ENCODE measurements around the gene SKIL.

The SKIL gene

GRCh38 chr3:170386468-170386867, 29.0 kb downstream of the SKIL start:
- no peak for DNase-seq (ENCODE audit: low read depth in 2 of 3, low spot score in 1 of 3)

- DNase-seq (ENCODE audit: low read depth in 2 of 3, low spot score in 1 of 3): no peak
Observed at GRCh38 chr3:170387950-170388349, 30.4 kb downstream of the SKIL start.

- DNase-seq (ENCODE audit: low read depth in 2 of 3, low spot score in 1 of 3): no peak
Observed at GRCh38 chr3:170391108-170391507, 33.6 kb downstream of the SKIL start.

- no peak for DNase-seq (ENCODE audit: low read depth in 2 of 3, low spot score in 1 of 3)
Observed at GRCh38 chr3:170397685-170398084, 40.2 kb downstream of the SKIL start.

GRCh38 chr3:170405101-170405500, 47.6 kb downstream of the SKIL start:
- DNase-seq (ENCODE audit: low read depth in 2 of 3, low spot score in 1 of 3): no peak

GRCh38 chr3:170410428-170411029, 53.0 kb downstream of the SKIL start:
- no peak for DNase-seq (ENCODE audit: low read depth in 2 of 3, low spot score in 1 of 3)

DNA sequence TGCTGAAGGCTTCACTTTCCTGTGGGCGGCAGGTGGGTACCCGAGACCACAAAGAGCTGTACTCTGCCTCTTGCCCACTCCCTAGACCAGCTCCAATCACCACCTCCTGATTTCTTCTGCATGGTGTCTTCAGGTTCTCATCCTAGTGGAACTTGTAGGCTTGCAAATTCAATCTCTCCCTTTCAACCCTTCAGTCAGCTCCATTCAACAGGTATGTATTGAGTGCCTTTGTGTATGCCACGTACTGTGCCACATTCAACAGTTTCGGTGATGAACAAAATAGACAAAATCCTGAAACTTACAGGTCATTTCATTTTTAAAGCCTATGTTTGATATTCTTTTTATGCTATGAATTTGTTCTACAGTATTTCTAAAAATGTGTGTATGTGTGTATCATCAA, 55.8 kb downstream of the SKIL start:
- no peak for DNase-seq (ENCODE audit: low read depth in 2 of 3, low spot score in 1 of 3)

GRCh38 chr3:170414202-170414663, 56.7 kb downstream of the SKIL start:
- DNase-seq (ENCODE audit: low read depth in 2 of 3, low spot score in 1 of 3): peak; percentile 17 to 33 (median 21)

GRCh38 chr3:170417090-170417489, 59.6 kb downstream of the SKIL start:
- DNase-seq (ENCODE audit: low read depth in 2 of 3, low spot score in 1 of 3): no peak

DNA sequence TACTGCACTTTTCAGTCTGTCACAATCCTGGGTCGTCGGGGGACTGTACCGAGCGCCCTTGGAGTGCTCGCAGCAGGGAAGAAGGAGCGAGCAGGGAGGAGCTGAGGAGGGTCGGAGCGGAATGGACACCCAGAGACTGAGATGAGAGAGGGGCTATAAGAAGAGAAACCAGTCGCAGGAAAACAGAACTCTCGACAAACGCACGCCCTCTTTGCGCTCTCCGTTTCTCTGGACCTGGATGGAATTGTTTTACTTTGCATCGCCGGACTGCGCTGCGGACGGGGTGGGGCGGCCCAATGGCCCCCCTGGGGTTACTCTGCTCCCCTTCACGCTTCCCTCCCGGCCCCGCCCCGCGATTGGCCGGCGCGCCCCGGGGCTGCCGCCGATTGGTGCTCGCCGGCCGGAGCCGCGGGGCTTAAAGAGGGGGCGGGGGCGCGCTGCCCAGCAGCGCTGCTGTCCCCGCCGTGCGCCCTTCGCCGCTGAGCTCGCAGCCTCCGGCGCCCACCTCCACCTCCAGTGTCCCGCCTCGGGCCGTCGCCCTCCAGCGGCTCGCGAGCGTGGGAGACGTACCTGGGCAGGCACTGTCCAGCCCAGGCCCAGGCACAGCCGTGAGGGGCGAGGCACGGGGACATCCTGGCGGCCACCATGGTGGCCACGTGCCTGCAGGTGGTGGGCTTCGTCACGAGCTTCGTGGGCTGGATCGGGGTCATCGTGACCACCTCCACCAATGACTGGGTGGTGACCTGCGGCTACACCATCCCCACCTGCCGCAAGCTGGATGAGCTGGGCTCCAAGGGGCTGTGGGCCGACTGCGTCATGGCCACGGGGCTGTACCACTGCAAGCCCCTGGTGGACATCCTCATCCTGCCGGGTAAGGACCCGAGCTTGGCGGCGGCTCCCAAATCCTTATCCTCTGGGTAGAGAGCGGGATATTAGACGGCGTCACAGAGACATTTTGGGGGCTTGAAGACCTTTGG, 61.2 kb downstream of the SKIL start, which contains the start of gene CLDN11:
TSS of gene CLDN11 (plus strand) at position 447 of the 977 bp plus-strand sequence. CDS start at position 646, 199 bp downstream.
- DNase-seq (ENCODE audit: low read depth in 2 of 3, low spot score in 1 of 3): no peak

DNA sequence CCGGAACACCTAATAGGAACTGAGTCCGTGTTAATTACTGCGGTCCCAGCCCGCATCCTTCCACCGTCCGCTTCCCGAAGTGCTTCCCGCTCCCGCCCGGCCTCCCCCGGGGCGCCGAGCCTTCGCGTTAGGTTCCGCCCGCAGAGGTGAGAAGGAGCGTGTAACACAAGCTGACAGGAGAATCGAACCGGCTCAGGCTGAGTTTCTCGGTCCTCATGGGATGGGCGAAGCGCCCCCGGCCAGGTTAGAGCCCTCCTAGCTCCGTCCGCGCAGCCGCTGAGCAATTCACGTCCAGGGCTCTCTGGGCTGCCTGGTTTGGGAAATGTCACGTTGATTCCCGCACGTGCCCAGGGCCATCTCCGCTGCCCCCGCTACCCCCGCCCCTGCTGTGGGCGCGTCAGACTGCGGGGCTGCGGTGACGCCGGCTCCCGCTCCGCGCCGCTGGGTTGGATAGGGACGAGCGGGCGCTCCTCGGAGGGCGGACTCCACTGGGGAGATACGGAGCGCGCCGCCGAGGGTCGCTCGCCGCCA, 62.1 kb downstream of the SKIL start:
- no peak for DNase-seq (ENCODE audit: low read depth in 2 of 3, low spot score in 1 of 3)

- no peak for DNase-seq (ENCODE audit: low read depth in 2 of 3, low spot score in 1 of 3)
Observed at GRCh38 chr3:170420307-170420821, 62.8 kb downstream of the SKIL start.

GRCh38 chr3:170421111-170421641, 63.7 kb downstream of the SKIL start:
- no peak for DNase-seq (ENCODE audit: low read depth in 2 of 3, low spot score in 1 of 3)

DNA sequence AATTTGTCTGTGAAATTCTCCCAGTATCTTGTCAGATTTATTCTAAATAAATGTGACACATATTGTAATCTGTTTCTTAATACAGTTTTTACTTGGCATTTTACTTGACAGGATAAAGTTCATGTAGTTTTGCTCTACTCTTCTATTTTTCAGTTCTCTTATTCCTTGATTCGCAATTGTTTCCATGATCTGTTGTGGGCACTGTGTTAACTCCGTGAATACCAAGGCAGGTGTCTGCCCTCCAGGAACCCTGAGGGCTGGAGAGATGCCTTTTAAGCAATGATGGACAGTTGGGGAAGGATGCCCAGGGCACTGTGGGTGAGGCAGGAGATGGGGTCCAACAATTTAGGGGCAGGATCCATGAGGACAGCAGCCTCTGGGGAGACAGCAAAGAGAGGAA, 64.2 kb downstream of the SKIL start:
- DNase-seq (ENCODE audit: low read depth in 2 of 3, low spot score in 1 of 3): no peak

DNA sequence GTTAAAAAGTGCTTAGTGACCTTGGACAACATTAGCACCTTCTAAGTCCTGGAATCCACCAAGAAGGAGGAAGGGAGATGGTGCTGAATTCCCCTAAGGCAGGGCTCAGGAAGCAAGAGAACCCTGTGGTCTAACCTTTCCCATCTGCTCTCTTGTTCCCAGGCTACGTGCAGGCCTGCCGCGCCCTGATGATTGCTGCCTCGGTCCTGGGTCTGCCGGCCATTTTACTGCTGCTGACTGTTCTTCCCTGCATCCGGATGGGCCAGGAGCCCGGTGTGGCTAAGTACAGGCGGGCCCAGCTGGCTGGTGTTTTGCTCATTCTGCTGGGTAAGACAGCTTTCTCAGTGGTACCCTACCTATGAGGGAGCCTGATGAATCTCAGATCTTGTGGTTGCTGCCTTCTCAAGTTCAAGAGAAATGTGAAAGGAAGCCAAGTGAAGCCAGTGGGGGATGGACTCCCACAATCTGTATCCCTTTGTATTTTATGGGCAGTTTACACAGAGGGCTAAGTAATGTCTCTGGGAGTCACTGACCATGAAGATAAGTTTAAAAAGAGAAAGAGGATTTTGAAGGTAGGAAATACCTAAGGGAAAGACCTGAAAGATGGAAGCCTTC, 65.6 kb downstream of the SKIL start:
- no peak for DNase-seq (ENCODE audit: low read depth in 2 of 3, low spot score in 1 of 3)

DNA sequence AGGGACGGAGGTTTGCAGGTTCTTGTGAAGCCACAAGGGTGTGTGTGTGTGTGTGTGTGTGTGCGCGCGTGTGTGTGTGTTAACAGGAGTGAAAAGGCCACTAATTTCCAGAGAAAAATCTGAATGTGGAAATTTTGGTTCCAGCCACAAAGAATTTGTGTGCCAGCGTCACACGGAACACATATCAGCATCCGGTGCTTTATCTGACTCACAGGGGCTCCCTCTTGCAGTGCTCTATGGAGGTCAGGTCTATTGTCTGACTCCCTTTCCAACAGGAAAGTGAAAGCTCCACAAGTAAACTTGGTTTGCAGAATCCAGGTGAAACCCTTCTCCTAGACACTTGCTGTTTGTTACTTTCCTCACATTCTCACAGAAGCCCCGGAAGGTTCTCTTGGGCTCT, 67.4 kb downstream of the SKIL start:
- no peak for DNase-seq (ENCODE audit: low read depth in 2 of 3, low spot score in 1 of 3)

DNA sequence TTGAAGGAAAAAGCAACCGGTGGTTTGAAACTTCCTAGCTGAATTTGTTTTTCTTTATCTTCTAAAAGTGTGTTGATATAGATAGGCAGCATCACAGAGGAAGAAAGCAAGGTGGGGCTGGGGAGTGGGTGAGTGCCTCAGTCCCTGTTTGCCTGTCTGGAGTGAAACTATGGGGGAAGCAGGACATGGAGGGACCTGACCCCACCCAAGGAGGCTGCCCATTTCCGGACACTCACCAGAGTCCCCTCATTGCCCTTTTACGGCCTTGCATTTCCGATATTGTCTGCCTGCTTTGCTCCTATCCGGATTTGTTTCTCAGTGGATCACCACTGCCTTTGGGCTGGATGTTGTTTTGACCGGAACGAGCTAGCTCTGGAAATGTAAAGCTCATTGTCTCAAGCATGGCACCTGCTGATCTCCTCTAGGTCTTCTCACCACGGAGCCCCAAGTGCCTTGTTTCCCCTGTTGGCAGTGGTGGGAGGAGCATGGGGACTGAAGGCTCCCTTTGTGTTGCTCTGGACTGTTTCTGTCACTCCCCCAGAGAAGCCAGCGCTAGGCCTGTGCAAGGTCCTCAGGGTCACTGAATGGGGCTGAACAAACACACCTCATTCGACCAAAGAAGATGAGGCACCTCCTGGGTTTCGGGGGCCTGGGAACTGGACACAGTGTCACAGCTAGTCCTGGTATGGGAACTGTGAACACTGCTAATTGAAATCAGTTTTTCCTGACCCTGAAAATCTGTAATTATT, 68.2 kb downstream of the SKIL start:
- DNase-seq (ENCODE audit: low read depth in 2 of 3, low spot score in 1 of 3): no peak

DNA sequence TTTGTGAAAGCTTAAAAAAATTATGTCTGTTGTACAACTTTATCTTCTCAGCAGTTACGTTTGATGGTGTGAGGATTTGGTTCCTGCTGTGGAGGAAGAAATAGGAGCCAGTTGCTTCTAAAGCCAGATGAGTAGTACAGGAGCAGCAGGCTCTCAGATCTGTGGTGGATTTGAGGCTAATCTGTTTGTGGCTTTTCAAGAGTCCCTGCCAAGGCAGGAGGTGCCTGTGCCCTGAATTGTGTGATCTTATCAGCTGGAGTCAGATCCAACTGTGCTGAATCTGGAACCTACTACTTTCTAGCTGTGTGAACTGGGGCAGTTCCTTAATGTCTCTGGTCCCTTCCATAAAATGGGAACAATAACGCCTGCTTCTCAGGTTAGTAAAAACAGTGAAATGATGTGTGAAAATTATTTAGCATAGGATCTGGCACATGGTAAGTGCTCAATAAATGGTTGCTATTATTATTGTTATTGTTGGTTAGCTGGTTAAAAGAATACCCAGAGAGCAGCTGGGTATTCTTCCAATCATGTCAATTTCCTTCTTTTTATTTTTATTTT, 68.8 kb downstream of the SKIL start:
- no peak for DNase-seq (ENCODE audit: low read depth in 2 of 3, low spot score in 1 of 3)

DNA sequence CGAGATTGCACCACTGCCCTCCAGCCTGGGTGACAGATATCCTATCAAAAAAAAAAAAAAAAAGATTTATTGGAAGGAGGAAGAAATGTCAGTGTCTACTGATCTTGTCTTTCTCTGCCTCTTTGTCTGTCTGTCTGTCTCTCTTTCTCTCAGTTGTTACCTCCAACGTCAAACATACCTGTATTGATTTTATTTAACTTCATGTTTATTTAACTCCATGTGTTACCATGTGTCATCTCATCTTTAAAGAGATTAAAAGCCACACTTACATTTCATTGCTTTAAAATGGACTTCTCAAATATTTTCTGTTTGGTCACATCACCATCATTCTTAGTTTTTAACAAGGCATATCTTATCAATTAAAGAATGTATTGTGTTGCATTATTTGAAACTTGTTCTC, 70.6 kb downstream of the SKIL start:
- no peak for DNase-seq (ENCODE audit: low read depth in 2 of 3, low spot score in 1 of 3)

- no peak for DNase-seq (ENCODE audit: low read depth in 2 of 3, low spot score in 1 of 3)
Observed at GRCh38 chr3:170429050-170429449, 71.5 kb downstream of the SKIL start.

All from stimulated activated CD4-positive, alpha-beta T cell treated with anti-CD3 and anti-CD28 coated beads, Interleukin-12 subunit alpha, Interleukin-12 subunit beta, amount 100 ng/mL, for 48 hours (primary cell).